NT2/D1 (cell line): ENCODE measurements around the gene HOXA11.
A peak's percentile ranks its signal among the peaks of the same experiment; 100 is the strongest.

Experiments
- DNase-seq: peaks from one replicate; pipeline ENCODE4 v3.0.0-alpha.2; 2011; ENCODE audit warnings: low read depth, low spot score
- H3K27me3 ChIP-seq: 2 replicates; pipeline ENCODE4 v1.6.0; 2011; ENCODE audit warnings: mild to moderate bottlenecking; ENCODE audit not compliant: insufficient read length, insufficient read depth
- H3K36me3 ChIP-seq: 2 replicates; pipeline ENCODE4 v1.6.1; 2011; ENCODE audit warnings: mild to moderate bottlenecking, low read length, mixed read lengths; ENCODE audit not compliant: insufficient read depth, insufficient read length
- H3K4me1 ChIP-seq: 2 replicates; pipeline ENCODE4 v1.5.1; 2011; ENCODE audit not compliant: insufficient read depth, insufficient read length
- H3K4me3 ChIP-seq: 2 replicates; pipeline ENCODE4 v1.5.1; 2011; ENCODE audit warnings: low read depth; ENCODE audit not compliant: insufficient read length
- H3K9ac ChIP-seq: 2 replicates; pipeline ENCODE4 v1.6.0; 2011; ENCODE audit warnings: low read depth; ENCODE audit not compliant: insufficient read length
- H3K9me3 ChIP-seq: 2 replicates; pipeline ENCODE4 v1.5.1; 2011; ENCODE audit warnings: mild to moderate bottlenecking, low read length; ENCODE audit not compliant: insufficient read depth
- SUZ12 ChIP-seq: IDR thresholded peaks from 2 replicates; pipeline ENCODE4 v1.6.1; 2011; ENCODE audit not compliant: insufficient read length, insufficient read depth; ENCODE audit errors: extremely low read depth
- YY1 ChIP-seq: IDR thresholded peaks from 2 replicates; pipeline ENCODE4 v1.6.1; 2011; ENCODE audit not compliant: insufficient read length, insufficient read depth
- ZNF274 ChIP-seq: IDR thresholded peaks from 2 replicates; pipeline ENCODE4 v1.6.1; 2011; ENCODE audit warnings: mild to moderate bottlenecking, low read depth, low read length

The HOXA11 gene

DNA sequence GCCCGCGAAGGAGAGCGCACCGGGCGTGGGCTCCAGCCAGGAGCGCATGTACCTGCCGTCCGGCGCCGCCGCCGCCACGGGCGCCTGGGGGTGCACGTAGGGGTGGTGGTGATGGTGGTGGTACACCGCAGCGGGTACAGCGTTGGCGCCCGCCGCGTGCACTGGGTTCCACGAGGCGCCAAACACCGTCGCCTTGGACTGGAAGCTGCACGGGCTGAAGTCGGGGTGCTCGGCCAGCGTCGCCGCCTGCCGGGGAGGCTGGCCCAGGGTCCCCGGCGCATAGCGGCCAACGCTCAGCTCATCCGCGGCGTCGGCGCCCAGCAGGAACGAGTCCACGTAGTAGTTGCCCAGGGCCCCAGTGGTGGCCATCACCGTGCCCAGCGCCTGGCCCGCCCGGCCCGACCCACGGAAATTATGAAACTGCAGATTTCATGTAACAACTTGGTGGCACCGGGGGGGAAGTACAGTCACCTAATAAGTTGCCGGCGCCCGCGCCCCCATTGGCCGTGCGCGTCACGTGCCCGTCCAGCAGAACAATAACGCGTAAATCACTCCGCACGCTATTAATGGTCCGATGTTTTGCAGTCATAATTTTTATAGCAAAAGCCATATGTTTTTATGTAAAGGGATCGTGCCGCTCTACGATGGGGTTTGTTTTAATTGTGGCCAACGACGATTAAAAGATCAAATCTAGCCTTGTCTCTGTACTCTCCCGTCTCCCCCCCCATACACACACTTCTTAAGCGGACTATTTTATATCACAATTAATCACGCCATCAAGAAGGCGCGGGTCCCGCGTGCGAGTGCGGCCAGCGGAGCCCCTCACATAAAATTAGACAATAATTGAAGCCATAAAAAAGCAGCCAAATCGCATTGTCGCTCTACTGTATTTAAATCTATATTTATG lies 19.7 kb downstream of the HOXA11 start, which contains the start of gene HOXA9:
TSS of gene HOXA9 (minus strand) at position 449 of the 907 bp plus-strand sequence. CDS start at position 369, 80 bp downstream.
- Histone ChIP-seq H3K4me1 (peaks cover 17% of the 10 kb centered on the region), H3K9ac (peak within 1 kb of the TSS; percentile 42), H3K36me3 (no peaks in the 10 kb centered on the region), H3K27me3 (peaks cover 100% of the 10 kb centered on the region), H3K4me3 (peak within 1 kb of the TSS; percentile 32), H3K9me3 (no peaks in the 10 kb centered on the region)
- DNase-seq: no peak
- no peak for TF ChIP-seq ZNF274
- TF ChIP-seq SUZ12: peak; percentile 60
- TF ChIP-seq YY1: no peak

DNA sequence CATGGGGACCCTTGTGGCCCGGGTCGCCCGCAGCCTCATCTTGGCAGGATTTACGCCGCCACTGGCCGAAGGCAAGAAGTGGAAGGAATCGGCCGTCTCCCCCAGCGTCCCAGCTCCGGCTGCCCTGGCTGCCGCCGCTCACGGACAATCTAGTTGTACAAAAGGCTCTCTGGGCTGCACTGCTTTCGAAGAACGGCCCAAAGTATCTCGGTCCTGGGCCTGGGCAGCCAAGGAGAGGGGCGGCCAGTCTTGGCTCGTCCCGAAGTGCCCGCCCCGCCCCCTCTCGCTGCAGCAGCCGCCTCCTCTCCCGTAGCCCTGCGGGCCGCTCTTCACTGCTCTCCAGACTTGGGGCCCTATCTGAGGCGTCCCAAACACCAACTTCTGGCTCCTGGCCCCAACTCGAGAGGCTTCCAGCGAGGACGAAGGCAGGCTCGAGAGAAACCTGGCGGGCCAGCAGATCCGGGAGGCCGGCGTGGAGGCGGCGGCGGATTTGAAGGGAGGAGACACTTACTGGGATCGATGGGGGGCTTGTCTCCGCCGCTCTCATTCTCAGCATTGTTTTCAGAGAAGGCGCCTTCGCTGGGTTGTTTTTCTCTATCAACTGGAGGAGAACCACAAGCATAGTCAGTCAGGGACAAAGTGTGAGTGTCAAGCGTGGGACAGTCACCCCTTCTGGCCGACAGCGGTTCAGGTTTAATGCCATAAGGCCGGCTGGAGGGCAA lies 20.5 kb downstream of the HOXA11 start:
- H3K4me1 ChIP-seq: peaks cover 18% of the 10 kb centered on the region
- peak overlapping the region; percentile 32 for H3K4me3 ChIP-seq
- TF ChIP-seq ZNF274 (no peak), SUZ12 (peak; percentile 61), YY1 (no peak)
- peak overlapping the region; percentile 42 for H3K9ac ChIP-seq
- H3K36me3 ChIP-seq: no peaks in the 10 kb centered on the region
- DNase-seq: no peak
- H3K27me3 ChIP-seq: peaks cover 100% of the 10 kb centered on the region
- no peaks in the 10 kb centered on the region for H3K9me3 ChIP-seq

DNA sequence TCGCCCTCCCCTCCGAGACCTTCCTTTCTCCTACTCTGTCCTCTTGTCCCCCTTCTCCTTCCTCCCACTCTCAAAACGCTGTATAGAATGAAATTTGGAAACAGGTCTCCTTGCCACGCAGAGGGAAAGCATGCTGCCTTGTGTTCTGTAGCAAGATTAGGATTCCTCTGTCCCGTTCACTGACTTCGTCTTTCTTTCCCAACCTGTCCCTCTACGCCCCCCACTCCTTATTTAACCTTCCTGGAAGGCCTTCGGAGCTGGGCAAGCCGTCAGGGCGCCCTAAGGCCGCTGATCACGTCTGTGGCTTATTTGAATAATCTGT lies 21.0 kb downstream of the HOXA11 start:
- Histone ChIP-seq H3K27me3 (peaks cover 100% of the 10 kb centered on the region), H3K4me3 (peak overlapping the region; percentile 32)

DNA sequence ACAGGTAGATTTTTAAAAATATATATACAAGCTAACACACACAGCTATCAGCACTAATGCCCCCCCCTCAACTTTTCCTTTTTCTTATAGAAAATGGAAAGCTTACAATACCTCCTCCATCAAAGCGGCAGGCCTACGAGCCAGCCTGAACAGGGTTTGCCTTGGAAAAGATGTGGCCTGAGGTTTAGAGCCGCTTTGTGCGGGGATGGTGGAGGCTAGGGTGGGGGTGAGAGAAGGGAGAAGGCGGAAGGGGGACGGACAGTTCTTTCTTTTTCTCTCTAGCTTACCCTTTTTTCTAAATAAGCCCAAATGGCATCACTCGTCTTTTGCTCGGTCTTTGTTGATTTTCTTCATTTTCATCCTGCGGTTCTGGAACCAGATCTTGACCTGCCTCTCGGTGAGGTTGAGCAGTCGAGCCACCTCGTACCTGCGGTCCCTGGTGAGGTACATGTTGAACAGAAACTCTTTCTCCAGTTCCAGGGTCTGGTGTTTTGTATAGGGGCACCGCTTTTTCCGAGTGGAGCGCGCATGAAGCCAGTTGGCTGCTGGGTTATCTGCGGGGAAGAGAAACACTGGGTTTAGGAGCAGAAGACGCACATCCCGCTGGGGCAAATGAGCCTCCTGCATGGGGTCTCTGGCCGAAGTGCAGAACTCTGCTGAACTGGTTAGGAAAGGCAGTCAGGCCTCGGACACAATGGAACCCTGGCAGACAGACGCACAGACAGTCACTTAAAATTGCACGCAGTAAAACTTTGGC lies 21.6 kb downstream of the HOXA11 start:
- no peak overlapping the region for H3K4me3 ChIP-seq

More for the DNA sequence above, 21.0 kb downstream of the HOXA11 start:
- peaks cover 16% of the 10 kb centered on the region for H3K4me1 ChIP-seq
- TF ChIP-seq SUZ12 (no peak), ZNF274 (no peak)
- H3K9me3 ChIP-seq: no peaks in the 10 kb centered on the region
- no peak for DNase-seq
- no peak overlapping the region for H3K9ac ChIP-seq
- no peaks in the 10 kb centered on the region for H3K36me3 ChIP-seq

DNA sequence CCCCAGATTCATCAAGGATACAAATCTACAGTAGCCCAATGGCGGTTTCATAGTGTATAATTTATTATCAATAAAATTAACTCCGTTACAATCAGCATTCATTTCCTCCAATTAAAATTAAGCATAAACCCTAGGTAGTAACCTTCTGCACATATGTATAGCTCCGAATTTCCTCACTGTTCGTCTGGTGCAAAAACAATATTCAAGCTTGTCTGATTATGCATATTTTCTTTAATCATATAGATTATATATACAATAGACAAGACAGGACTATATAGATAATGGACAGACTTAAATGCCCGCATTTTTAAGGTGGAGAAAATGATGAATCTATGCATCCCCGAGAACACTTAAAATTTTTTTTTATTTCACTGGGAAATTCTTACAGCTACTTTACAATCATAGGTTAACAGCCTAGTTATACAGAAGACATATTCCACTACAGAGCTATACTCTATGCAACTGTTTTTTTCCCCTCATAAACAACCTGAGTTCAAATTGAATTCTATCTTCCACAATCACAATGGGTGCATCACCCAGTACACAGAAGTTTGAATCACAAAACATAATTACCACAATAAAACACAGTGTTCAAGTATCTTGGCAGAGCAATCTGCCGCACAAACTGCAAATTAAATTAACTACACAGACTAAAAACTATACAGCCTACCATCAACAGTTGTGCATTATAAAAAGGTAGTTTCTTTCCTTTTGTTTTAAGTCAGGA lies 22.3 kb downstream of the HOXA11 start:
- TF ChIP-seq YY1: no peak
- TF ChIP-seq SUZ12: no peak
- no peak for TF ChIP-seq ZNF274
- peaks cover 16% of the 10 kb centered on the region for H3K4me1 ChIP-seq
- H3K4me3 ChIP-seq: no peak overlapping the region
- no peak for DNase-seq
- peaks cover 1% of the 10 kb centered on the region; the same call in 1 of the 2 replicates for H3K9me3 ChIP-seq
- H3K27me3 ChIP-seq: peaks cover 100% of the 10 kb centered on the region
- H3K9ac ChIP-seq: no peak overlapping the region
- no peaks in the 10 kb centered on the region for H3K36me3 ChIP-seq

More for the DNA sequence above, 21.6 kb downstream of the HOXA11 start:
- no peaks in the 10 kb centered on the region for H3K36me3 ChIP-seq
- H3K9ac ChIP-seq: no peak overlapping the region
- peaks cover 100% of the 10 kb centered on the region for H3K27me3 ChIP-seq
- TF ChIP-seq YY1 (no peak), SUZ12 (no peak), ZNF274 (no peak)
- no peak for DNase-seq
- no peaks in the 10 kb centered on the region for H3K9me3 ChIP-seq
- peaks cover 16% of the 10 kb centered on the region for H3K4me1 ChIP-seq

DNA sequence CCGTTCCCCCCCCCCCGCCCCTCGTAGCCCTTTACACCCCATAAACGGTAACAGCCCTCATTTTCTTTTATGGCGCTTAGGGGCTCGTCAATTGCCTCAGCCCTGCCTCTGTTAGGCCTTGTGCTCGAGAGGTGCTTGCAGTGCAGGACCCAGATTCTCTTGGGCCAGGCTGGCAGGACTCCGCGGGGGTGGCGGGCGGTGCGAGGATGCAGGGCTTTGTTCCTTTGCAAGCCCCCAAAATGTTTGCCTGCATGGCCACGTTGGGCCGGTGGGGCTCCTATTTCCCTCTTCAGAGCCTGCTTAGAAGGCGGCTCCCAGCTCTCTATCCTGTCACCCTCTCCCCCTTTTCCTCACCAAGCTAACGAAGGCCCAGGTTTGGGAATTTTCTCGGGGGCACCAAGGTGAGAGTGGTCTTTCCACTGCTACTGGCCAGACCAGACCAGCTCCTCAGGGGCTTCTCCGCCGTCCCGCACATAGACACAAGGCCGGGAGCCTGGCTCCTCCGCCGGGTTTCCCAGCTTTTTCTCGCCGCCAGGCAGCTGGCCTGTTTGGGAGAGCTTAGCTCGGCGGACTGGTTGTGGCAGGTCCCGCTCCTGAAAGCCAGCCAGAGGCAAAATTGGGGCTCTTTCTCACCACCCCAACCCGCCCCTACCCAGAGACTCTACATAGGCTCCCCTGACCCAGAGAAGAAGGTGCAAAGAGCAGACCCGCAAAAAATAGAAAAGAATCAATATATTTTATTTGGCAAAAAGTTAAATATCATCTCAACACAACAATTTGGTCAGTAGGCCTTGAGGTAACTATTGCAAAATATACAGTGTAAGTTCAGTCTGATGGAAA lies 23.1 kb downstream of the HOXA11 start:
- peaks cover 16% of the 10 kb centered on the region for H3K4me1 ChIP-seq
- TF ChIP-seq SUZ12 (no peak), ZNF274 (no peak), YY1 (no peak)
- H3K4me3 ChIP-seq: no peak overlapping the region
- H3K27me3 ChIP-seq: peaks cover 100% of the 10 kb centered on the region
- DNase-seq: no peak
- H3K36me3 ChIP-seq: no peaks in the 10 kb centered on the region
- H3K9me3 ChIP-seq: peaks cover 9% of the 10 kb centered on the region
- H3K9ac ChIP-seq: no peak overlapping the region
